SK-N-SH treated with all-trans-retinoic acid at 6 μM for 48 hours (cell line): Measurements from ENCODE around the gene FMR1NB.

Source experiments
- ATAC-seq: fragments of 200-7000 bp; cut with Tn5 transposase; 3 replicates; pipeline ENCODE4 v1.9.1; 2020; ENCODE audit warnings: mild to moderate bottlenecking, moderate library complexity
- ARNTL ChIP-seq: fragments of 450-650 bp; formaldehyde crosslinking; IDR thresholded peaks from 2 replicates; pipeline ENCODE4 v1.5.0; 2020; ENCODE audit warnings: low read depth, mild to moderate bottlenecking, moderate library complexity, borderline replicate concordance
- BACH2 ChIP-seq: fragments of 250-450 bp; sonication (Bioruptor Pico); IDR thresholded peaks from 2 replicates; pipeline ENCODE4 v1.9.0; 2021; ENCODE audit warnings: mild to moderate bottlenecking, borderline replicate concordance
- CSDC2 ChIP-seq: fragments of 250-450 bp; sonication (Bioruptor Pico); IDR thresholded peaks from 2 replicates; pipeline ENCODE4 v1.5.0; 2020; ENCODE audit warnings: mild to moderate bottlenecking, moderate library complexity
- CSRNP3 ChIP-seq: fragments of 250-450 bp; sonication (Bioruptor Pico); IDR thresholded peaks from 2 replicates; pipeline ENCODE4 v1.5.1; 2021; ENCODE audit warnings: mild to moderate bottlenecking, moderate library complexity
- ESRRG ChIP-seq: fragments of 250-450 bp; sonication (Bioruptor Pico); IDR thresholded peaks from 2 replicates; pipeline ENCODE4 v1.6.1; 2021; ENCODE audit warnings: mild to moderate bottlenecking
- GLIS3 ChIP-seq: fragments of 250-450 bp; sonication (Bioruptor Pico); IDR thresholded peaks from 2 replicates; pipeline ENCODE4 v1.5.0; 2020; ENCODE audit warnings: mild to moderate bottlenecking, moderate library complexity
- ISL1 ChIP-seq: fragments of 250-450 bp; sonication (Bioruptor Pico); IDR thresholded peaks from 2 replicates; pipeline ENCODE4 v2.1.2; 2022; ENCODE audit warnings: mild to moderate bottlenecking, moderate library complexity
- OSR1 ChIP-seq: fragments of 250-450 bp; sonication (Bioruptor Pico); IDR thresholded peaks from 2 replicates; pipeline ENCODE4 v1.8.0; 2022; ENCODE audit warnings: moderate library complexity, mild to moderate bottlenecking, inconsistent platforms
- POU6F1 ChIP-seq: fragments of 250-450 bp; sonication (Bioruptor Pico); IDR thresholded peaks from 2 replicates; pipeline ENCODE4 v1.8.0; 2021; ENCODE audit warnings: low read depth, mild to moderate bottlenecking, moderate library complexity, borderline replicate concordance
- RARB ChIP-seq: fragments of 250-450 bp; sonication (Bioruptor Pico); IDR thresholded peaks from 2 replicates; pipeline ENCODE4 v1.8.0; 2021; ENCODE audit warnings: mild to moderate bottlenecking, moderate library complexity
- SNAI2 ChIP-seq: fragments of 250-450 bp; sonication (Bioruptor Pico); IDR thresholded peaks from 2 replicates; pipeline ENCODE4 v1.5.0; 2020; ENCODE audit warnings: mild to moderate bottlenecking, moderate library complexity
- TCF4 ChIP-seq: fragments of 250-450 bp; sonication (Bioruptor Pico); IDR thresholded peaks from 2 replicates; pipeline ENCODE4 v1.8.0; 2021; ENCODE audit warnings: mild to moderate bottlenecking, moderate library complexity, borderline replicate concordance
- TOX ChIP-seq: fragments of 250-450 bp; sonication (Bioruptor Pico); IDR thresholded peaks from 2 replicates; pipeline ENCODE4 v1.8.0; 2021; ENCODE audit warnings: mild to moderate bottlenecking, moderate library complexity, borderline replicate concordance
- ZC3H10 ChIP-seq: fragments of 250-450 bp; sonication (Bioruptor Pico); IDR thresholded peaks from 2 replicates; pipeline ENCODE4 v1.5.1; 2021; ENCODE audit warnings: mild to moderate bottlenecking, moderate library complexity
- ZFP3 ChIP-seq: fragments of 250-450 bp; sonication (Bioruptor Pico); IDR thresholded peaks from 2 replicates; pipeline ENCODE4 v1.5.0; 2020; ENCODE audit warnings: mild to moderate bottlenecking, moderate library complexity
- ZFP30 ChIP-seq: fragments of 450-650 bp; formaldehyde crosslinking; IDR thresholded peaks from 2 replicates; pipeline ENCODE4 v1.5.0; 2022; ENCODE audit warnings: mild to moderate bottlenecking, moderate library complexity
- TF ChIP-seq, protein P1 (sequence below): fragments of 250-450 bp; sonication (Bioruptor Pico); IDR thresholded peaks from 2 replicates; pipeline ENCODE4 v1.5.0; 2020; ENCODE audit warnings: mild to moderate bottlenecking, moderate library complexity
- TF ChIP-seq, protein P2 (sequence below): fragments of 250-450 bp; sonication (Bioruptor Pico); IDR thresholded peaks from 2 replicates; pipeline ENCODE4 v1.5.1; 2020; ENCODE audit warnings: low read depth, mild to moderate bottlenecking, moderate library complexity
- TF ChIP-seq, protein P3 (sequence below): fragments of 250-450 bp; sonication (Bioruptor Pico); IDR thresholded peaks from 2 replicates; pipeline ENCODE4 v1.8.0; 2020; ENCODE audit warnings: mild to moderate bottlenecking, moderate library complexity, borderline replicate concordance

The FMR1NB gene

GRCh38 chrX:147958291-147958690, 22.8 kb upstream of the FMR1NB start (continued):
- TF ChIP-seq, protein P1, sequence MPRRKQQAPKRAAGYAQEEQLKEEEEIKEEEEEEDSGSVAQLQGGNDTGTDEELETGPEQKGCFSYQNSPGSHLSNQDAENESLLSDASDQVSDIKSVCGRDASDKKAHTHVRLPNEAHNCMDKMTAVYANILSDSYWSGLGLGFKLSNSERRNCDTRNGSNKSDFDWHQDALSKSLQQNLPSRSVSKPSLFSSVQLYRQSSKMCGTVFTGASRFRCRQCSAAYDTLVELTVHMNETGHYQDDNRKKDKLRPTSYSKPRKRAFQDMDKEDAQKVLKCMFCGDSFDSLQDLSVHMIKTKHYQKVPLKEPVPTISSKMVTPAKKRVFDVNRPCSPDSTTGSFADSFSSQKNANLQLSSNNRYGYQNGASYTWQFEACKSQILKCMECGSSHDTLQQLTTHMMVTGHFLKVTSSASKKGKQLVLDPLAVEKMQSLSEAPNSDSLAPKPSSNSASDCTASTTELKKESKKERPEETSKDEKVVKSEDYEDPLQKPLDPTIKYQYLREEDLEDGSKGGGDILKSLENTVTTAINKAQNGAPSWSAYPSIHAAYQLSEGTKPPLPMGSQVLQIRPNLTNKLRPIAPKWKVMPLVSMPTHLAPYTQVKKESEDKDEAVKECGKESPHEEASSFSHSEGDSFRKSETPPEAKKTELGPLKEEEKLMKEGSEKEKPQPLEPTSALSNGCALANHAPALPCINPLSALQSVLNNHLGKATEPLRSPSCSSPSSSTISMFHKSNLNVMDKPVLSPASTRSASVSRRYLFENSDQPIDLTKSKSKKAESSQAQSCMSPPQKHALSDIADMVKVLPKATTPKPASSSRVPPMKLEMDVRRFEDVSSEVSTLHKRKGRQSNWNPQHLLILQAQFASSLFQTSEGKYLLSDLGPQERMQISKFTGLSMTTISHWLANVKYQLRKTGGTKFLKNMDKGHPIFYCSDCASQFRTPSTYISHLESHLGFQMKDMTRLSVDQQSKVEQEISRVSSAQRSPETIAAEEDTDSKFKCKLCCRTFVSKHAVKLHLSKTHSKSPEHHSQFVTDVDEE (CRISPR knock-in tag) = no peak
- no peak for TF ChIP-seq ZFP30 (CRISPR knock-in tag)
- no peak for TF ChIP-seq TCF4 (CRISPR knock-in tag)
- no peak for TF ChIP-seq OSR1 (CRISPR knock-in tag)
- no peak for TF ChIP-seq ZFP3 (CRISPR knock-in tag)

DNA sequence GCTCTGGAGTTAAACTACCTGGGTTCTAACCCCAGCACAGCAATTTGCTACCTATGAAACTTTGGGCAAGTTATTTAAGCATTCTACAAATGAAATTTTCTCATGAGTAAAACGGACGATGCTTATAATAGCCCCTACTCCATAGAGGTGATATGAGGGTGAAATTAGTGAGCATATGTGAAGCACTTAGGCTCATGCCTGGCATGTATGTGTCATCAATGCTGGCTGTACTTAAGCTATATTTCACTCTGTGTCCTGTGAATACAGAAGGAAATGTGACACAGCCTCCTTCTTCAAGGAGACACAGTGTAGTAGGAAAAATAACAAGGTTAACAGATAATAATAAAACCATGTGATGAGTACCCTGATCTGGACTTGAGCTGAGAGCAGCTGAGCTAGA, 20.4 kb upstream of the FMR1NB start:
- no peak for TF ChIP-seq ARNTL (CRISPR knock-in tag)
- TF ChIP-seq, protein P2, sequence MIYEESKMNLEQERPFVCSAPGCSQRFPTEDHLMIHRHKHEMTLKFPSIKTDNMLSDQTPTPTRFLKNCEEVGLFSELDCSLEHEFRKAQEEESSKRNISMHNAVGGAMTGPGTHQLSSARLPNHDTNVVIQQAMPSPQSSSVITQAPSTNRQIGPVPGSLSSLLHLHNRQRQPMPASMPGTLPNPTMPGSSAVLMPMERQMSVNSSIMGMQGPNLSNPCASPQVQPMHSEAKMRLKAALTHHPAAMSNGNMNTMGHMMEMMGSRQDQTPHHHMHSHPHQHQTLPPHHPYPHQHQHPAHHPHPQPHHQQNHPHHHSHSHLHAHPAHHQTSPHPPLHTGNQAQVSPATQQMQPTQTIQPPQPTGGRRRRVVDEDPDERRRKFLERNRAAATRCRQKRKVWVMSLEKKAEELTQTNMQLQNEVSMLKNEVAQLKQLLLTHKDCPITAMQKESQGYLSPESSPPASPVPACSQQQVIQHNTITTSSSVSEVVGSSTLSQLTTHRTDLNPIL = no peak
- no peak for TF ChIP-seq ZFP3 (CRISPR knock-in tag)
- TF ChIP-seq SNAI2 (CRISPR knock-in tag) = no peak
- TF ChIP-seq BACH2 (CRISPR knock-in tag) = no peak
- TF ChIP-seq TOX = no peak
- TF ChIP-seq GLIS3 (CRISPR knock-in tag) = no peak
- no peak for TF ChIP-seq ZFP30 (CRISPR knock-in tag)
- no peak for TF ChIP-seq ESRRG
- no peak for TF ChIP-seq POU6F1 (CRISPR knock-in tag)
- TF ChIP-seq, protein P3, sequence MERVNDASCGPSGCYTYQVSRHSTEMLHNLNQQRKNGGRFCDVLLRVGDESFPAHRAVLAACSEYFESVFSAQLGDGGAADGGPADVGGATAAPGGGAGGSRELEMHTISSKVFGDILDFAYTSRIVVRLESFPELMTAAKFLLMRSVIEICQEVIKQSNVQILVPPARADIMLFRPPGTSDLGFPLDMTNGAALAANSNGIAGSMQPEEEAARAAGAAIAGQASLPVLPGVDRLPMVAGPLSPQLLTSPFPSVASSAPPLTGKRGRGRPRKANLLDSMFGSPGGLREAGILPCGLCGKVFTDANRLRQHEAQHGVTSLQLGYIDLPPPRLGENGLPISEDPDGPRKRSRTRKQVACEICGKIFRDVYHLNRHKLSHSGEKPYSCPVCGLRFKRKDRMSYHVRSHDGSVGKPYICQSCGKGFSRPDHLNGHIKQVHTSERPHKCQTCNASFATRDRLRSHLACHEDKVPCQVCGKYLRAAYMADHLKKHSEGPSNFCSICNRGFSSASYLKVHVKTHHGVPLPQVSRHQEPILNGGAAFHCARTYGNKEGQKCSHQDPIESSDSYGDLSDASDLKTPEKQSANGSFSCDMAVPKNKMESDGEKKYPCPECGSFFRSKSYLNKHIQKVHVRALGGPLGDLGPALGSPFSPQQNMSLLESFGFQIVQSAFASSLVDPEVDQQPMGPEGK (CRISPR knock-in tag) = no peak
- no peak for TF ChIP-seq CSDC2
- no peak for TF ChIP-seq ISL1 (CRISPR knock-in tag)
- TF ChIP-seq CSRNP3 (CRISPR knock-in tag) = no peak
- no peak for TF ChIP-seq RARB (CRISPR knock-in tag)
- no peak for TF ChIP-seq ZC3H10 (CRISPR knock-in tag)
- TF ChIP-seq TCF4 (CRISPR knock-in tag) = no peak
- TF ChIP-seq, protein P1 (CRISPR knock-in tag) = no peak
- TF ChIP-seq, all 23 proteins: peak for 0
- ATAC-seq = no peak
